HepG2 (cell line): Measurements from ENCODE around the gene DAAM1. TPM values are rescaled to one million over a fixed set of nuclear protein-coding genes. Genes with fewer than 3 reads are reported as not detected.

ENCODE experiments used
- AGO2 ChIP-seq: fragments of 200-400 bp; formaldehyde crosslinking; optimal IDR thresholded peaks from 2 replicates; pipeline ENCODE3; 2017; ENCODE audit warnings: mild to moderate bottlenecking, low read depth, low read length, moderate library complexity
- ATF5 ChIP-seq: sonication (generic); formaldehyde crosslinking; IDR thresholded peaks from 2 replicates; pipeline ENCODE4 v1.4.0; 2020; ENCODE audit warnings: mild to moderate bottlenecking, low read depth, missing genetic modification reagents
- BHLHE40 ChIP-seq: IDR thresholded peaks from 2 replicates; pipeline ENCODE4 v1.6.1; 2011; ENCODE audit warnings: low read length, improper control_type of control experiment
- BORCS8-MEF2B ChIP-seq: sonication (generic); formaldehyde crosslinking; IDR thresholded peaks from 2 replicates; pipeline ENCODE4 v1.8.0; 2022; ENCODE audit warnings: mild to moderate bottlenecking, missing genetic modification reagents
- EEA1 ChIP-seq: sonication (generic); formaldehyde crosslinking; IDR thresholded peaks from 2 replicates; pipeline ENCODE4 v1.5.1; 2020; ENCODE audit warnings: mild to moderate bottlenecking, missing genetic modification reagents, borderline replicate concordance
- GATAD1 ChIP-seq: IDR thresholded peaks from 2 replicates; pipeline ENCODE4 v1.6.1; 2016; ENCODE audit warnings: missing genetic modification reagents, missing compliant biosample characterization
- HNF1B ChIP-seq: sonication (generic); formaldehyde crosslinking; IDR thresholded peaks from 2 replicates; pipeline ENCODE4 v1.5.1; 2020; ENCODE audit warnings: mild to moderate bottlenecking, moderate library complexity, missing genetic modification reagents
- HNF4G ChIP-seq, 2 experiments: sonication (generic) in 1 of 2; formaldehyde crosslinking in 1 of 2; IDR thresholded peaks; 2 replicates each; pipeline versions ENCODE4 v1.4.0 to v1.6.1; 2011 to 2020; ENCODE audit warnings: borderline replicate concordance in 2 of 2, low read depth in 2 of 2, mild to moderate bottlenecking in 2 of 2, low read length in 1 of 2, missing genetic modification reagents in 1 of 2, moderate library complexity in 1 of 2
- MED8 ChIP-seq: sonication (generic); formaldehyde crosslinking; IDR thresholded peaks from 2 replicates; pipeline ENCODE4 v1.8.1; 2023; ENCODE audit warnings: mild to moderate bottlenecking, missing genetic modification reagents; ENCODE audit not compliant: insufficient replicate concordance
- MEIS2 ChIP-seq: sonication (generic); formaldehyde crosslinking; IDR thresholded peaks from 2 replicates; pipeline ENCODE4 v1.9.0; 2021; ENCODE audit warnings: mild to moderate bottlenecking, missing genetic modification reagents
- MLXIP ChIP-seq: sonication (generic); formaldehyde crosslinking; IDR thresholded peaks from 2 replicates; pipeline ENCODE4 v1.9.0; 2021; ENCODE audit warnings: missing genetic modification reagents, borderline replicate concordance
- MTF1 ChIP-seq: sonication (generic); formaldehyde crosslinking; IDR thresholded peaks from 2 replicates; pipeline ENCODE4 v1.5.0; 2020; ENCODE audit warnings: missing genetic modification reagents
- MYPOP ChIP-seq: sonication (generic); formaldehyde crosslinking; IDR thresholded peaks from 2 replicates; pipeline ENCODE4 v1.8.1; 2023; ENCODE audit warnings: mild to moderate bottlenecking, moderate library complexity, missing genetic modification reagents
- RARG ChIP-seq: sonication (generic); formaldehyde crosslinking; IDR thresholded peaks from 2 replicates; pipeline ENCODE4 v1.4.0; 2020; ENCODE audit warnings: low read depth, mild to moderate bottlenecking, missing genetic modification reagents
- YEATS4 ChIP-seq: sonication (generic); formaldehyde crosslinking; IDR thresholded peaks from 2 replicates; pipeline ENCODE4 v1.4.0; 2020; ENCODE audit warnings: missing genetic modification reagents, borderline replicate concordance
- ZFP37 ChIP-seq: sonication (generic); formaldehyde crosslinking; IDR thresholded peaks from 2 replicates; pipeline ENCODE4 v1.4.0; 2020; ENCODE audit warnings: missing genetic modification reagents, borderline replicate concordance
- ZNF136 ChIP-seq: sonication (generic); formaldehyde crosslinking; IDR thresholded peaks from 2 replicates; pipeline ENCODE4 v1.8.1; 2022; ENCODE audit warnings: low read depth, mild to moderate bottlenecking, moderate library complexity, missing genetic modification reagents
- ZNF331 ChIP-seq: sonication (generic); formaldehyde crosslinking; IDR thresholded peaks from 2 replicates; pipeline ENCODE4 v1.4.0; 2020; ENCODE audit warnings: missing genetic modification reagents
- ZNF33B ChIP-seq: sonication (generic); formaldehyde crosslinking; IDR thresholded peaks from 2 replicates; pipeline ENCODE4 v1.5.1; 2020; ENCODE audit warnings: mild to moderate bottlenecking, missing genetic modification reagents
- ZNF652 ChIP-seq: IDR thresholded peaks from 2 replicates; pipeline ENCODE4 v1.6.1; 2016; ENCODE audit warnings: low read depth, borderline replicate concordance
- ZNF770 ChIP-seq: sonication (generic); formaldehyde crosslinking; IDR thresholded peaks from 2 replicates; pipeline ENCODE4 v1.5.0; 2020; ENCODE audit warnings: mild to moderate bottlenecking, missing genetic modification reagents
- polyA plus RNA-seq, 8 experiments: library from polyadenylated mRNA; depleted of rRNA in 3 of 8; stranded (reverse) in 7 of 8; unstranded in 1 of 8; fragments of >200 nt; fragmentation: Illumina TruSeq in 4 of 8; extraction: Trizol in 4 of 8; gene quantifications; 2 replicates each; pipeline versions ENCODE4 v1.2.1 to v1.2.3, GENCODE V29; 2011 to 2016; ENCODE audit warnings: low read depth in 4 of 8, missing spikeins in 1 of 8, mixed read lengths in 1 of 8; ENCODE audit not compliant: insufficient read depth in 1 of 8
- total RNA-seq, 5 experiments: library from RNA; depleted of rRNA; stranded (reverse); fragments of >200 nt; fragmentation: Illumina TruSeq; extraction: Trizol; gene quantifications; 2 replicates each; pipeline ENCODE4 v1.2.3, GENCODE V29; 2016; ENCODE audit warnings: low read depth in 1 of 5

Gene DAAM1
- total and polyA plus RNA-seq, 2 of the 13 experiments (the other 11 are each of a cell fraction or from before 2014, with no cell fraction given): 10.9 to 24.5 TPM

GRCh38 chr14:59187802-59188460 lies 536 bp upstream of the DAAM1 start (continued):
- TF ChIP-seq HNF1B (CRISPR knock-in tag): no peak
- TF ChIP-seq RARG: no peak
- TF ChIP-seq HNF4G (IDR thresholded peaks at IDR 0.05; ENCODE audit: borderline replicate concordance, low read depth, low read length): no peak
- TF ChIP-seq HNF4G (CRISPR knock-in tag; IDR thresholded peaks at IDR 0.05; ENCODE audit: borderline replicate concordance, low read depth): no peak
- no peak for TF ChIP-seq MTF1 (CRISPR knock-in tag)
- TF ChIP-seq ZNF770 (CRISPR knock-in tag): no peak
- TF ChIP-seq YEATS4: no peak
- no peak for TF ChIP-seq ZNF33B
- TF ChIP-seq MYPOP (CRISPR knock-in tag): no peak
- TF ChIP-seq AGO2: no peak
- no peak for TF ChIP-seq GATAD1 (CRISPR knock-in tag)
- TF ChIP-seq ZNF652 (CRISPR knock-in tag): no peak
- TF ChIP-seq ZNF331 (CRISPR knock-in tag): peak; percentile 5; the same call in 1 of the 2 replicates
- 0 out of 2 replicates have a peak, but pooled peaks have one; percentile 16 for TF ChIP-seq EEA1 (CRISPR knock-in tag)
- no peak for TF ChIP-seq ZFP37 (CRISPR knock-in tag)
- no peak for TF ChIP-seq ZNF136 (CRISPR knock-in tag)
- peak; percentile 43 for TF ChIP-seq MED8 (CRISPR knock-in tag)
- peak; percentile 47; the same call in 1 of the 2 replicates for TF ChIP-seq BHLHE40
- TF ChIP-seq MLXIP: no peak
- TF ChIP-seq BORCS8-MEF2B: no peak
- TF ChIP-seq ATF5 (CRISPR knock-in tag): no peak
- no peak for TF ChIP-seq MEIS2 (CRISPR knock-in tag)
